Fibroblast of lung (primary cell): ENCODE measurements around the gene SH3RF1. TPM values are rescaled to one million over a fixed set of nuclear protein-coding genes. Genes with fewer than 3 reads are reported as not detected.

Source experiments
- DNase-seq, 2 donors: peaks; one replicate each; pipeline versions ENCODE4 v3.0.0 to v3.0.0-alpha.2; 2010; ENCODE audit warnings: low read depth in 2 of 2
- H2AFZ ChIP-seq: 2 replicates; pipeline ENCODE4 v1.5.1; 2012; ENCODE audit warnings: low read length, control low read depth, inconsistent platforms
- H3K27ac ChIP-seq: 2 replicates; pipeline ENCODE4 v1.5.1; 2011; ENCODE audit warnings: low read length, control low read depth; ENCODE audit not compliant: insufficient read depth
- H3K27me3 ChIP-seq: 2 replicates; pipeline ENCODE4 v1.5.1; 2011; ENCODE audit warnings: mild to moderate bottlenecking, low read length; ENCODE audit not compliant: control insufficient read depth, insufficient read depth
- H3K36me3 ChIP-seq: 2 replicates; pipeline ENCODE4 v1.5.1; 2011; ENCODE audit warnings: low read length; ENCODE audit not compliant: control insufficient read depth, insufficient read depth
- H3K4me1 ChIP-seq: 2 replicates; pipeline ENCODE4 v1.5.1; 2011; ENCODE audit warnings: low read length; ENCODE audit not compliant: control insufficient read depth, insufficient read depth; ENCODE audit errors: extremely low read depth
- H3K4me2 ChIP-seq: 2 replicates; pipeline ENCODE4 v1.5.1; 2011; ENCODE audit warnings: low read length, control low read depth; ENCODE audit not compliant: insufficient read depth; ENCODE audit errors: extremely low read depth
- H3K4me3 ChIP-seq, 4 experiments: fragments of 200-600 bp in 1 of 4; sonication (generic) in 1 of 4; replicated peaks in 1 of 4; 2 replicates each; pipeline ENCODE4 v1.5.1; 2011 to 2016; ENCODE audit warnings: low read length in 4 of 4, low read depth in 3 of 4, mild to moderate bottlenecking in 3 of 4, control low read depth in 2 of 4, inconsistent platforms in 1 of 4, mixed read lengths in 1 of 4; ENCODE audit not compliant: insufficient read depth in 1 of 4; ENCODE audit errors: control extremely low read depth in 1 of 4
- H3K79me2 ChIP-seq: 2 replicates; pipeline ENCODE4 v1.5.1; 2012; ENCODE audit warnings: mild to moderate bottlenecking, low read length, inconsistent platforms; ENCODE audit not compliant: control insufficient read depth, insufficient read depth
- H3K9ac ChIP-seq: 2 replicates; pipeline ENCODE4 v1.5.1; 2011; ENCODE audit warnings: mild to moderate bottlenecking, low read length, control low read depth; ENCODE audit not compliant: insufficient read depth
- H3K9me3 ChIP-seq: 2 replicates; pipeline ENCODE4 v1.5.1; 2012; ENCODE audit warnings: low read depth, low read length; ENCODE audit not compliant: control insufficient read depth, insufficient read depth
- H4K20me1 ChIP-seq: 2 replicates; pipeline ENCODE4 v1.5.1; 2011; ENCODE audit warnings: low read length; ENCODE audit not compliant: control insufficient read depth, insufficient read depth; ENCODE audit errors: extremely low read depth
- CTCF ChIP-seq, 2 donors: IDR thresholded peaks in 1 of 2; conservative IDR thresholded peaks in 1 of 2; 1 replicate in 1 of 2; 2 replicates in 1 of 2; pipeline ENCODE4 v1.5.1; 2011 to 2012; ENCODE audit warnings: low read length in 2 of 2, control low read depth in 1 of 2, inconsistent platforms in 1 of 2, low read depth in 1 of 2, mild to moderate bottlenecking in 1 of 2
- EZH2 ChIP-seq: IDR thresholded peaks from 2 replicates; pipeline ENCODE4 v1.5.1; 2012; ENCODE audit warnings: low read length, control low read depth, mild to moderate bottlenecking; ENCODE audit errors: missing control alignments
- polyA plus RNA-seq, 2 donors: library from polyadenylated mRNA; depleted of rRNA in 1 of 2; stranded (reverse) in 1 of 2; unstranded in 1 of 2; fragments of >200 nt; gene quantifications; 2 replicates each; pipeline ENCODE4 v1.2.1, GENCODE V29; 2011 to 2012; ENCODE audit warnings: missing spikeins in 1 of 2
- total RNA-seq: library from RNA; depleted of rRNA; stranded (reverse); fragments of >200 nt; gene quantifications from 2 replicates; pipeline ENCODE4 v1.2.1, GENCODE V29; 2014

The SH3RF1 gene
- total and polyA plus RNA-seq, 2 donors (not counting 1 experiment from before 2014, with no cell fraction given) = 13.0 to 18.8 TPM

- Histone ChIP-seq H3K36me3 (no peaks in the 10 kb centered on the region), H3K9ac (no peak overlapping the region), H4K20me1 (no peaks in the 10 kb centered on the region), H3K79me2 (peaks cover 35% of the 10 kb centered on the region), H3K9me3 (no peaks in the 10 kb centered on the region), H2AFZ (no peak overlapping the region), H3K4me3 (no peak overlapping the region), H3K27ac (peak overlapping the region; percentile 60), H3K4me2 (peak overlapping the region; percentile 46), H3K27me3 (no peaks in the 10 kb centered on the region), H3K4me1 (peaks cover 8% of the 10 kb centered on the region)
- peak; percentile 71 to 90 for DNase-seq
- TF ChIP-seq CTCF (conservative IDR thresholded peaks at IDR 0.05 in 1 of 2, IDR thresholded peaks at IDR 0.05 in 1 of 2; ENCODE audit: low read depth in 1 of 2, low read length in 2 of 2) = no peak
- TF ChIP-seq EZH2 = no peak
Measured at GRCh38 chr4:169159624-169160171, 111.1 kb downstream of the SH3RF1 start.

GRCh38 chr4:169158861-169159260 is 111.9 kb downstream of the SH3RF1 start:
- Histone ChIP-seq H3K36me3 (no peaks in the 10 kb centered on the region), H3K79me2 (peaks cover 29% of the 10 kb centered on the region), H3K4me1 (peaks cover 12% of the 10 kb centered on the region), H3K4me2 (peak overlapping the region; percentile 46), H3K27me3 (no peaks in the 10 kb centered on the region), H3K9ac (no peak overlapping the region), H3K27ac (peak overlapping the region; percentile 60), H3K9me3 (no peaks in the 10 kb centered on the region), H2AFZ (no peak overlapping the region), H3K4me3 (no peak overlapping the region), H4K20me1 (no peaks in the 10 kb centered on the region)
- no peak for TF ChIP-seq EZH2
- TF ChIP-seq CTCF (conservative IDR thresholded peaks at IDR 0.05 in 1 of 2, IDR thresholded peaks at IDR 0.05 in 1 of 2; ENCODE audit: low read depth in 1 of 2, low read length in 2 of 2) = no peak
- no peak for DNase-seq

- Histone ChIP-seq H3K27ac (no peak overlapping the region), H3K9me3 (no peaks in the 10 kb centered on the region), H3K36me3 (no peaks in the 10 kb centered on the region), H3K9ac (no peak overlapping the region), H2AFZ (no peak overlapping the region), H4K20me1 (no peaks in the 10 kb centered on the region), H3K27me3 (no peaks in the 10 kb centered on the region), H3K4me1 (peaks cover 12% of the 10 kb centered on the region), H3K4me2 (no peak overlapping the region), H3K4me3 (no peak overlapping the region), H3K79me2 (peaks cover 21% of the 10 kb centered on the region)
- DNase-seq = no peak
- TF ChIP-seq EZH2 (no peak), CTCF (conservative IDR thresholded peaks at IDR 0.05 in 1 of 2, IDR thresholded peaks at IDR 0.05 in 1 of 2; ENCODE audit: low read depth in 1 of 2, low read length in 2 of 2) (no peak)
Measured at GRCh38 chr4:169158046-169158445, 112.7 kb downstream of the SH3RF1 start.
